Stimulated activated CD4-positive, alpha-beta T cell treated with anti-CD3 and anti-CD28 coated beads, Interleukin-4, amount 100 ng/mL, for 1 hour (primary cell): Measurements from ENCODE around the gene VPS35L.
"Not testable (repeated sequence)": the region's sequence is repeated elsewhere in the genome, so short reads cannot be mapped to it uniquely, and the experiment has no call there.

Source experiments
- DNase-seq: peaks from one replicate; pipeline ENCODE4 v3.0.0-alpha.2; 2020

The VPS35L gene

GRCh38 chr16:19715566-19715965 is 160.1 kb downstream of the VPS35L start:
- DNase-seq, result no peak

DNA sequence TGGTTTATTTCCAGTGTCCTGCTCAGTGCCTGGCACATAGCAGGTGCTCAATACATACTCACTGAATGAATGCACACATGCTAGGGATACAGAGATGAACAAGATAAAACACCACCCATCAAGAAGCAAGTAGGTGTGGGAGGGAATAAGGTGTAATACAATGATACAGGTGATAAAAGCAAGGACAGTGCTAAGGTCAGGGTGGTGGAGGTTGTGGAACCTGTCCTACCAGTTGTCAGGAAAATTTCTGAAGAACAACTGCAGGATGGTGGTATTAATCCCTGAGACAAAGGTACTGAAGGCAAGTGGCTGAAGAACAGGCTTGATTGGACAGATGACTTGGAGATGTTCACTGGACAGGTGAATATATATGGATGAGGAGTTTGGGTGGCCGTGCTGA is 160.7 kb downstream of the VPS35L start:
- no peak for DNase-seq

DNA sequence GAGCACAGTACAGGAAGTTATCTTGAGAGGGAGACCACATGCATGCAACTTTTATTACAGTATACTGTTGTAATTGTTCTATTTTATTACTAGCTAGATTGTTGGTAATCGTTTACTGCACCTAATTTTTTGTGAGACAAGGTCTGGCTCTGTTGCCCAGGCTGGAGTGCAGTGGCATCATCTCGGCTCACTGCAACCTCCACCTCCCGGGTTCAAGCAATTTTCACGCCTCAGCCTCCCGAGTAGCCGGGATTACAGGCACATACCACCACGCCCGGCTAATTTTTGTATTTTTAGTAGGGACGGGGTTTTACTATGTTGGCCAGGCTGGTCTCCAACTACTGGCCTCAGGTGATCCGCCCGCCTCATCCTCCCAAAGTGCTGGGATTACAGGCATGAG is 161.2 kb downstream of the VPS35L start:
- not testable (repeated sequence) for DNase-seq

DNA sequence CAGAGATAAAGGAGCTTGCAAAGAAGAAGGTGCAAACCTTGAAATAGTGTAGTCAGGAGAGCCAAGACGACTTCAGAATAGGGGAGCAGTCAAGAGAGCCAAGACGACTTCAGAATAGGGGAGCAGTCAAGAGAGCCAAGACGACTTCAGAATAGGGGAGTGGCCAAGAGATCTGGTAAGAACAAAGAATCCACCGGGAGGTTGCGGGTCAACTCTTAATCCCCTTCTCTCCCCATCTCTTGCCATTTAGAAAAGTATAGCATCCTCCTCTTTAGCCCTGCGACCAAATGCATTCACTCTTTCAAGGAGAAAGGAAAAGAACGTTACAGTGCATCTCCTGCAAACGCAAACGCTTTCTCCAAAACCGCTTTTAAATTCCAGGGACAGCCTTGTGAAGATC is 161.8 kb downstream of the VPS35L start:
- DNase-seq, result no peak

DNA sequence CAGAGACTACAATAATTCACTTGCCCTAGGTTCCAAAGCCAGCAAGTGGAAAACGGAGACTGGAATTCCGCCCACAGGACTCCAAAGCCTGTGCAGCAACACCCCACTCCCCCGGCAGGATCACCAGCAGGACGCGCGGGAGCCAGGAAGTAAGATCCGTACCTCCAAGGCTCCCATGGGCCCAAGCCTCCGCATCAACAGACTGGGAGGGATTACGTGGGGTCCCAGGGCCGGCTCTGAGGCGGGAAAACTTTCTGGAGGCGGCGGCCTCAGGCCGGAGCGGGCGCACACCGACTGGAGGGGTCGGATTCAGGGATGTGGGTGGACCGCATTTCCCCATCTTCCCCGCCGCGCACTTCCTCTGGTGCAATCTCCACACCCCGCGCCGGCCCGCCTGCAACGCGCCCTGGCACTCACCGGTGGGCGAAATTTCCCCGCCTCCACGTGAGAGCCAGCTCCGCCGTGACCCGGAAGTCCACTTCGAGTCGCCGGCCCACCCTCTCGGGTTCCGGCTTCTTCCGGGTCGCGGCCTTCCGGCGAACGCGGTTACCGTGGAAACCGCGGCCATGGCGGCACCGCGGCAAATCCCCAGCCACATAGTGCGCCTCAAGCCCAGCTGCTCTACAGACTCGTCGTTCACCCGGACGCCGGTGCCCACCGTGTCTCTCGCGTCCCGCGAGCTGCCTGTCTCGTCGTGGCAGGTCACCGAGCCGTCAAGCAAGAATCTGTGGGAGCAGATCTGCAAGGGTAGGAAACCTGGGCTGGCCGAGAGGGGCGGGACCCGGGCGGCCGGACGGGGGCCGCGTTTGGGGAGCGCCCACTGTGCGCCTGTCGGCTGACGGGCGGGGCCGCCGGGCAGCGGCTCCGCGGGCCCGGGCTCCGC is 162.5 kb downstream of the VPS35L start, which contains the start of the genes IQCK and KNOP1:
Gene IQCK, plus strand, starts transcription at position 531 of the 883 bp plus-strand sequence. Its CDS starts 36 bp downstream, at position 567.
Gene KNOP1, minus strand, starts transcription at position 487 of the 883 bp plus-strand sequence. CDS start 3,192 bp downstream, outside the sequence.
- peak; percentile 92 for DNase-seq

- no peak for DNase-seq
These were observed 163.1 kb downstream of the VPS35L start for GRCh38 chr16:19718624-19718965.

- no peak for DNase-seq
These were observed 166.9 kb downstream of the VPS35L start for GRCh38 chr16:19722269-19722952.

DNA sequence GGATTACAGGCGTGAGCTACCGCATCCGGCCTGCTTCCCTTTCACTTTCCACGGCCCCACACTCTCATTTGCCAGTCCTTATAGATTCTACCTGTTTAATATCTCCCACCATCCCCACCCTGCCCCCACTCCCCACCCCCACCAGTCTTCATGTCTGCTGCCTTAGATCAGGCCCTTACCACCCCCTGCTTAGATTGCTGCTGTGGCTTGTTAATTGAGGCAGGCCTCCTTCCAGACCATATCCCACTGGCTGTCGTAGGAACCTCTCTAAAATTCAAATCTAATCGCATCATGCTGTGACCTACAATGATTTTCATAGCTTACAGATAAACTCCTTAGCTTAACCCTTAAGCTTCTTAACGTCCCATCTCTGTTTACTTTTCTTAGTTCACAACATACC is 167.5 kb downstream of the VPS35L start:
- no peak for DNase-seq

- DNase-seq, result no peak
These were observed 173.1 kb downstream of the VPS35L start for GRCh38 chr16:19728636-19728965.

- DNase-seq, result no peak
These were observed 178.0 kb downstream of the VPS35L start for GRCh38 chr16:19733551-19733950.

- no peak for DNase-seq
These were observed 179.8 kb downstream of the VPS35L start for GRCh38 chr16:19735074-19735867.

GRCh38 chr16:19737306-19738038 is 182.0 kb downstream of the VPS35L start:
- DNase-seq, result no peak

GRCh38 chr16:19741354-19741753 is 185.9 kb downstream of the VPS35L start:
- no peak for DNase-seq

DNA sequence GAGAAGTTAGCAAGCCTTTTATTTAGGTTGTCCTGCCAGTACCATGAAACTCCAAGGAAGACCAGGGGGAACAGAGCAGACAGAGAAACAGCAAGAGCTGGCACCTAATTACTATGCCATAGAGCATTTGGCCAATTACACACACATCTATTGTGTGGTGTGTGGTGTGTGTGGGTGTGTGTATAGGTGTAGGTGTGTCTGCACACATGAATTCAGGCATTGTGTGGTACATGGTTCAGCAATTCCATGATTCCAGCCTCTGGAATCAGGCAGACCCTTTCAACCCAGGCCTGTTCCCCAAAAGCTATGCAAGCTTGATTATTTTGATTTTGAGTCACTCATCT is 188.3 kb downstream of the VPS35L start:
- DNase-seq, result no peak

GRCh38 chr16:19744670-19745069 is 189.2 kb downstream of the VPS35L start:
- DNase-seq, result no peak

DNA sequence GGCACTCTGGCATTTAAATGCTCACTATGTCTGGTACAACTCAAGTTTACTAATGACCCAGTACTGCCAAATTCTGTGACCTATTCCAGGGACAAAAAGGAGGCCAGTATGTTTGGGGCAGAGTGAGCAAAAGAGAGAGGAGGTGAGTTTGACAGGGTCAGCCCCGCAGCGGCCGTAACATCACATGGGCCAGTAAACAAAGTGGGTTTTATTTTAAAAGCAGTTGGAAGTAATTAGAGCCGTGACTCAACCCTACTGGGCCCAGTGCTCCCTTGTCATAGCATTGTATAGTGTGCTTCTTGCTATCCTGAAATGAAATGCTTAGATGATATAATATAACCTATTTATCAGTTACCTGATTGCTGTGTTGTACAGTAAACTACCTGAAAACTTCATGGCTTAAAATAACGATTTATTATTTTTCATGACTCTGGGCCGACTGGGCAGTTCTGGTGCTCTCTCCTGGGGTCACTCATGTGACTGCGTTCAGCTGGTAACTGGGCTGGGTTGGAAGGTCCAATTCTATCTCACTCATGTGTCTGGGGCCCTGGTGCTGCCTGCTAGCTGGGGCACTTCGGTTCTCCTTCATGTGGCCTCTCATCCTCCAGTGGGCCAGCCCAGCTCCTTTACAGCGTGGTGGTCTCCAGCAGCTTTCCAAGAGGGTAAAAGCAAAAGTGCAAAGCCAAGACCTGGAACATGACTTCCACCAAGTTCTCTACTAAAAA is 189.9 kb downstream of the VPS35L start:
- DNase-seq, result no peak

GRCh38 chr16:19746561-19746960 is 191.1 kb downstream of the VPS35L start:
- no peak for DNase-seq

DNA sequence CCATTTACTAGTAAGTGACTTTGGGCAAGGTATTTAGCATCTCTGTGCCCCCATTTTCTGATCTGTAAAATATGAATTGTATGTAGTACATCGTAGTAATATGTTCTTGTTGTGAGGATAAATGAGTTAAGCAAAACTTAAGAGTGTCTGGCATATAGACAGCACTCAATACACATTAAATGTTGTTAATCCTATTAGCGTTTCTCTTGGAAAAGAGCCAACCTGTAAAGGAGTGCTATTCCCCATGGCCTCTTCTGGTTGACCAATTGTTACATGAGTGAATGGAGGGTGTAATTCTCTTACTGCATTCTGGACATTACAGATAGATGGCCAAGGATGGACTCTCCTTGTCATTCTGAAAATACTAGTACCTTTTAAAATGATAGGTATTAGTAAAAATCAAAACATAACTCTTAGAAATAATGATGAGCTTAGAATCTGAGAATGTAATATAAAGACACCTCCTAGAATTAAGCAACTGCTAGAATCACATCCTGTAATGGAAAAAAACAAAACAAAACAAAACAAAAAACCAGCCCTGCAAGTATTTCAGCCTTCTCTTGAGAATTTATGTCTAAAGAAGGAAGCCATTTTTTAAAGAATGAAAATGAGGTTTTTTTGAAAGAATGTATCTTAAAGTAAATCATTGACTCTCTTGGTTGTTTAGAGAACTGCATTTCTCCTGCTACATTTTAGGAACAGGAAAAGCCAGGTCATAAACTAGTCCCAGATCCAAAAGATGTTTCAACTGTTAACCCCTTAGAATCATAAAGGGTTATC is 193.1 kb downstream of the VPS35L start:
- no peak for DNase-seq

- DNase-seq, result no peak
These were observed 194.1 kb downstream of the VPS35L start for GRCh38 chr16:19749571-19750080.
